HG02938 (cell line): ENCODE data around the gene GALNT8.
"Not testable (repeated sequence)": the region's sequence is repeated elsewhere in the genome, so short reads cannot be mapped to it uniquely, and the experiment has no call there.

Experiments
- ATAC-seq: cut with Tn5 transposase; IDR thresholded peaks from one replicate; pipeline ENCODE4 v1.9.1; 2021; ENCODE audit warnings: mild to moderate bottlenecking, moderate library complexity; ENCODE audit not compliant: unreplicated experiment

GALNT8 gene, protein sequence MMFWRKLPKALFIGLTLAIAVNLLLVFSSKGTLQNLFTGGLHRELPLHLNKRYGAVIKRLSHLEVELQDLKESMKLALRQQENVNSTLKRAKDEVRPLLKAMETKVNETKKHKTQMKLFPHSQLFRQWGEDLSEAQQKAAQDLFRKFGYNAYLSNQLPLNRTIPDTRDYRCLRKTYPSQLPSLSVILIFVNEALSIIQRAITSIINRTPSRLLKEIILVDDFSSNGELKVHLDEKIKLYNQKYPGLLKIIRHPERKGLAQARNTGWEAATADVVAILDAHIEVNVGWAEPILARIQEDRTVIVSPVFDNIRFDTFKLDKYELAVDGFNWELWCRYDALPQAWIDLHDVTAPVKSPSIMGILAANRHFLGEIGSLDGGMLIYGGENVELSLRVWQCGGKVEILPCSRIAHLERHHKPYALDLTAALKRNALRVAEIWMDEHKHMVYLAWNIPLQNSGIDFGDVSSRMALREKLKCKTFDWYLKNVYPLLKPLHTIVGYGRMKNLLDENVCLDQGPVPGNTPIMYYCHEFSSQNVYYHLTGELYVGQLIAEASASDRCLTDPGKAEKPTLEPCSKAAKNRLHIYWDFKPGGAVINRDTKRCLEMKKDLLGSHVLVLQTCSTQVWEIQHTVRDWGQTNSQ

DNA sequence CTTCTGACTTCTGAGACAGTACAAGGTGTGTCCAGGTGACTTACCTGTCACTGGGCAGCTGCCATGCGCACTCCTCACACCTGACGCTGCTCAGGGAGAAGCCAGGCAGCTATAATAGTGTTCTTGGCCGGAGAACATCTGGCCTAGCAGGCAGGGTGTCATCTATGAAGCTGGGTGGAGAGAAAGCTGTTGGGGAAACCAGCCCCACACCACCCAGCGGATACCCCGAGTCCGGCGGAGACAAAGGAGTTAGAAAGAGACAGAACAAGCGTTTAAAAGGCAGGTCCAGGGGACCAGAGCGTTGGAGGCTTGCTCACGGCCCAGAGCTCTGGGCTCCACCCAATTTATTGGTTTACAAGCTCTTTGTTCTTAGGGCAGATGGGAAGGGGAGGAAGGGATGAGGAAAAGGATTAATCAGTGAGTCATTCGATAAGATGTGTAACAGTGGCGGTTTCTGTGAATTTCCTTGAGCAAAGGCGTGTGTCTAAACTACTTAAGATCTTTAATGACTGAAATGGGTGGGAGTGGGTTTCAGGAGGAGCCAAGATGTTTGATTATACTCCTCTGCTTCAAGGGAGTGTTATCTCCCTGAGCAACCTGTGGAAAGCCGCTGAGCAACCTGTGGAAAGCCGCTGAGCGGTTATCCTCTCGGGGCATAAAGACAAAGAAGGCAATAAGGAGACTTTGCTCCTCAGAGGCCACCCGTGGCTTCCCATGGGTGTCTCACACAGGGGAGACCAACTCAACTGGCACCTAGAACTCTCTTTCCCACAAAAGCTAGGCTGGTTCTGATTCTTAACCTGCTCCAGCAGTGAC lies at the start of gene GALNT8:
Gene GALNT8 (plus strand): TSS at position 580 of the 816 bp plus-strand sequence. CDS start 278 bp downstream, outside the sequence.
- ATAC-seq, result no peak

DNA sequence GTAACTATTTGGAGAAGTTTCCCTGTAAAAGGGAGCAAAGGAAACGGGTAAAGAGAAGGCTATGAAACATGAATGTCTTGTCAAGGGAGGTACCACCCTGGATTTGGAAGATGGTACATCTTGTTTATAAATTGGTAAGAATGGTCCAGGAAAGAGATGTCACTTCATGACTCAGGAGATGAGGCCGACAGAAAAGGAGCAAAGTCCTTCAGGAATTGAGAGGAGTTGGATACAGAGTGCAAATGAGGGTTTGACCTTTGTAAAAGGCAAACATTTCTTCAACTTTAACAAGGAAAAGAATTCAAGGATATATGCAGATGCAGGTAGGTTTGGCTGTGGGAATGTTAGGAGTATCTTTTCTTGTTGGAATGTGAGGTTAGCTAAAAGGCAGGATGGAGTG lies 40.5 kb upstream of the GALNT8 start:
- ATAC-seq, result no peak

- ATAC-seq, result no peak
These were observed 38.5 kb upstream of the GALNT8 start for GRCh38 chr12:4681732-4682131.

DNA sequence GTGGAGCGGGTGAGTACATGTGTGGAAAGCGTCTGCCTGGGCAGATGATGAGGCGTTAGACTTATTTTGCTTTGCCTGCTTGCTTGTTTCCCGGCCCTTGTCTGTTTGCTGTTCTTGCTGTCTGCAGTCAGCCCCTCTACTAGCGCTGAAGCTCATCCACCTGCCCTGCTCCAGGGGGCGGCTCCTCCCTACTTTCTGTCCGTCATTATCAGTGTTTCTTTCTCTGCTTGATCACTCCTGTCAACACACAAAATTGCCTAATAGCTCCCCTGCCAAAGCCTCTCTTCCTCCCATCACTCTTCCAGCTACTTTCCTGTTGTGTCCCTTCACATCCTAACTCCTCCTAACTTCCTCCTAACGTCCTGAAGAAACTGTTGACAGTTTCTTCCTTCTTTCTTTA lies 34.9 kb upstream of the GALNT8 start:
- ATAC-seq, result no peak

- ATAC-seq, result no peak
These were observed 29.4 kb upstream of the GALNT8 start for GRCh38 chr12:4690760-4691159.

- ATAC-seq, result no peak
These were observed 19.6 kb upstream of the GALNT8 start for GRCh38 chr12:4700621-4701026.

- ATAC-seq, result no peak
These were observed 18.6 kb upstream of the GALNT8 start for GRCh38 chr12:4701395-4702190.

- no peak for ATAC-seq
These were observed 16.5 kb upstream of the GALNT8 start for GRCh38 chr12:4703676-4704075.

DNA sequence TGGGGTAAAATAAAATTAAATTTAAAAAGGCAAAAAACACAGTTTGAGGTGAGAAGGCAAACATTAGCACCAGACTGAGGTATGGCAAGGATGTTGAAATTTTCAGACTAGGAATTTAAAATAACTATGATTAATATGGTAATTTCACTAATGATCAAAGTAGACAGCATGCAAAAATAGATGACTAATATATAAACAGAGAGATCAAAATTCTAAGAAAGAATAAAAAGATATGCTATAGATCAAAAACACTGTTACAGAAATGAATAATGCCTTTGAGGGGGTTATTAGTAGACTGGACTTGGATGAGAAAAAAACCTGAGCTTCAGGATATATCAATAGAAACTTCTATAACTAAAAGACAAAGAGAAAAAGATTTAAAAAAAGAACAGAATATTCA lies 14.4 kb upstream of the GALNT8 start:
- no peak for ATAC-seq

GRCh38 chr12:4707306-4707705 lies 12.9 kb upstream of the GALNT8 start:
- no peak for ATAC-seq

DNA sequence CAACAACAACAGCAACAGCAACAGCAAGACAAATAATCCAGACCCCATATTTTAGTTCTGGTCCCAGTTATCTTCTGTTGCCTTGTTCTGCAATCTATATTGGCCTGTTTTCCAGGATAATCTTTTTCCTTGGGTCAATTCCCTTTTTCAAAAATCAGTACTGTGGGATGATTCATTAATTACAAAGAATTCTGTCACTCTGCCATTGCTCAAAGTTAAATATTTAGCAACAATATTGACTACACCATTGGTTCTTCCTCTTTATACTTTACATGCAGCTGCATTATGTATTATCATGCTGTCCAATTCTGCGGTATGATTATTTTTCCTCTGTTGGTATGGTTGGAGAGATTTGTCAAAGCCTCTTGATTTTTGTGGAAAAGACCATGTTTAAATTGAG lies 10.1 kb upstream of the GALNT8 start:
- ATAC-seq, result no peak

GRCh38 chr12:4714879-4715278 lies 5.3 kb upstream of the GALNT8 start:
- no peak for ATAC-seq

- ATAC-seq, result no peak
These were observed 2.4 kb upstream of the GALNT8 start for GRCh38 chr12:4717806-4718205.

DNA sequence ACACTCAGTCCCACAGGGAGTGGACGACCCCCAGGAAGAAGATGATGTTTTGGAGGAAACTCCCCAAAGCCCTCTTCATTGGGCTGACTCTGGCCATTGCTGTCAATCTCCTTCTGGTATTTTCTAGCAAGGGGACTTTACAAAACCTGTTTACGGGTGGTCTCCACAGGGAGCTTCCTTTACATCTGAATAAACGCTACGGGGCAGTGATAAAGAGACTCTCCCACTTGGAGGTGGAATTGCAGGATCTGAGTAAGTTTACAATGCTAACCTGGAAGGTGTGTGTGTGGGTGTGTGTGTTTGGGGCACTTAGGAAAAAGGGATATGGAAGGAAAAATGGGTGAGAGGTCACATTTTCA lies 416 bp downstream of the GALNT8 start:
- ATAC-seq, result no peak

- ATAC-seq, result not testable (repeated sequence)
These were observed 1.4 kb downstream of the GALNT8 start for GRCh38 chr12:4721587-4721986.

- ATAC-seq, result no peak
These were observed 3.0 kb downstream of the GALNT8 start for GRCh38 chr12:4723226-4723625.

DNA sequence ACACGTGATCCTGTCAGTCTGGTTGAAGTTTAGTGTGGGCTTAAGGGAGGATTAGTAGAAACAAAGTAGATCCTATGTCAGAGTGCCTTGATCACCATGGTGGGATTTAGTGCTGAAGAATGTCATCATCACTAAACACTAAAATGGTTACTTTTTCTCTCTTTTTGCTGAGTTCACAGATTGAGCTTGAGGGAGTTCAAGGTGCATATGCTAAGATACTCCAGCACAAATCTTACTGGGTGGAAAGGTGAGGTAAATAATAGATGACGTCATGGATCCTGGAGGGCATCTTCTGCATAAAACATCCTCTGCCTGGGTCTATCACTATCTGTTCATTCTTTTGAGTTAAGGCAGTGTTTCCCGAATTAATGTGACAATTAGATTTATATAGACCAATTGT lies 4.9 kb downstream of the GALNT8 start:
- no peak for ATAC-seq

DNA sequence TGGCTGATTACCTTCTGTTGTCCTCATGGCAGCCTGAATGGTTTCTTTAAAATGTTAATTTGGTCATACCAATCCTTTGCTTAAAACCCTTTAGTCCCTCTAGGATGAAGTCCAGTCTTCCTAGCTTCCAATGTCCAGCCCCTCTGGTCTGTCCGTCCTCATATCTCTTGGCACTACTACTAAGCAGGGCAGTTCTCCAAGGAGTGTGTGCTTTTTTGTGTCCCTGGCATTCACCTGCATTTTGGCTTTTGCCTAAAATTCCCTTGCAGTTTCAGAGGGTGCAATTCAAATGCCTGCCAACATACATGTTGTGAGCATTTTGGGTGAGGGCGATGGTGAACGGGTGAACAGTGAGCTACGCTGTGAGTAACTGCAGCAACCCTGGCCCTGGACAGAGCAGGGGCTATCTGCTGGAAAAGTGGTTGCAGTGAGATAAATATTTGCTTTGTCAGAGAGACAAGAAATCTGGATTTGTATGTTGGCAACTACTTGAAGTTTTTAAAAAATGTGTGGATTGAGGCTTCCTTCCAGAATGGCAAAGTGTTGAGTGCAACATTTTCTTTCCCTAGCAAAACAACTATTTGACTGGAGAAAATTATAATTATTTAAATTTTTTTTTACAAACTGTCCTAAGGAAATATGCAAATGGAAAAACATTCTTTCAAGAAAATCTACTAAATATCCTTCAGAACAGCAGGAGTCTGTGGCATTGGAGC lies 14.6 kb downstream of the GALNT8 start:
- ATAC-seq, result no peak

DNA sequence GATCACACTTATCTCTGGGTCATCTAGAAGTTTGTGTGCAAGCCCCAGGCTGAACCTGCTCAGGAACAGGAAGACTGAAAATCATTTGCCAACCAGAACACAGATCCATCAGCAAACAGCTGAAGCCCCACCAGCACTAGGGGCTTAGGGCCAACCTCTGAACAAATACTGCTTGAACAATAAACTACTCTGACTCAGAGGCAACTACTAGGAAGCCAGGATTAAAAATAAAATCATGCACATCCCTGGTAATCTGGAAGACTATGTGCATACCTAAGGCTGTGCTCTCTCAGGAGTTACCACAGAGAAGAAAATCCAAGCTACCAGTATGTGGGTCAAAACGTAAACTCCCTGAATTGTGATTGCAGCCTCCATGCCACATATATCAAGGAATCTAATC lies 15.9 kb downstream of the GALNT8 start:
- no peak for ATAC-seq

DNA sequence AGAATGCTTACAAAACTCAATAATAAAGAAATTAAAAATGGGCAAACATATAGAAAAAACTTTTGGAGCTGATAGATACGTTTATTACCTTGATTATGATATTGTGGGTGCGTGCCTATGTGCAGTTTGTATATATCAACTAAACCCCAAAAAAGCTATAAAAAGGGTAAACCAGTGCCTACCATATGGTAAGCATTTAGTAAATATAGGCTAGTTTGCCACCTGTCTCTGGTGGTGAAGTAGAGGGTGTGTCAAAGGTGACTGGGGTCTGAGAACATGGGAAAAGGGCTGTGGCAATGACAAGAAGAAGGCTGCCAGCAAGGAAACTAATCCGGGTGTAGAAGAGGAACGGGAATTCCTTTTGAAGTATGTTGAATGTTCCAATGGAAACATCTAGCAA lies 18.3 kb downstream of the GALNT8 start:
- ATAC-seq, result no peak
